ENCODE results near the gene SSBP1.

DNA sequence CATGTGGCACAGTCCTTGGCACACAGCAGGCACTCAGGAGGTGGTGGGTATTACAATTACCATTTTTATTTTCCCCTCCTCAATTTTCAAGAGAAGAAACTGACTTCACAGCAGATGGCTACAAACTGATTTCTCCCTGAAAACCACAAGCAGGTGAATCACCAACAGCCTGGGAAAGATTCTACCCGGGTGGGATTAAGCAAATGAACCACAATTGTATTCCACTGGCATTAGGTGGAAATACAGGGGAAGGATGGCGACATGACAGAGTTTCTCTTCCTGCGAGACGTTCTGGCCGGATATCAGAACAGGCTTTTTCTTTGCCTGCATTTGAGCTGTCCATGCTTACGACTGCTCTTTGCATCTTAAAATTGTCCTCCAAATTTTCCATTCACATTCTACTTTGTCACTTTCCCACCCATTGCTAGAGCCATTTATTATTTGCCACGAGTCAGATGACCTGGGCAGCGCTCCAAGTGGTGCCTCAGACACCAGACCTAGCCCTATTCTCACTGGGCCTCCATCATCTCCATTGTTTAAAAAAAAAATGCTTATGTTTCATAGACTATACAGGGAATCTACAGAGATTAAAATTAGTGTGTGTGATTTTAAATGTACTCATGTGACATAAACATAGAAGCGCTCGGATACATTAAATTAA lies 40.8 kb upstream of the SSBP1 start:
- TF ChIP-seq, protein P1, sequence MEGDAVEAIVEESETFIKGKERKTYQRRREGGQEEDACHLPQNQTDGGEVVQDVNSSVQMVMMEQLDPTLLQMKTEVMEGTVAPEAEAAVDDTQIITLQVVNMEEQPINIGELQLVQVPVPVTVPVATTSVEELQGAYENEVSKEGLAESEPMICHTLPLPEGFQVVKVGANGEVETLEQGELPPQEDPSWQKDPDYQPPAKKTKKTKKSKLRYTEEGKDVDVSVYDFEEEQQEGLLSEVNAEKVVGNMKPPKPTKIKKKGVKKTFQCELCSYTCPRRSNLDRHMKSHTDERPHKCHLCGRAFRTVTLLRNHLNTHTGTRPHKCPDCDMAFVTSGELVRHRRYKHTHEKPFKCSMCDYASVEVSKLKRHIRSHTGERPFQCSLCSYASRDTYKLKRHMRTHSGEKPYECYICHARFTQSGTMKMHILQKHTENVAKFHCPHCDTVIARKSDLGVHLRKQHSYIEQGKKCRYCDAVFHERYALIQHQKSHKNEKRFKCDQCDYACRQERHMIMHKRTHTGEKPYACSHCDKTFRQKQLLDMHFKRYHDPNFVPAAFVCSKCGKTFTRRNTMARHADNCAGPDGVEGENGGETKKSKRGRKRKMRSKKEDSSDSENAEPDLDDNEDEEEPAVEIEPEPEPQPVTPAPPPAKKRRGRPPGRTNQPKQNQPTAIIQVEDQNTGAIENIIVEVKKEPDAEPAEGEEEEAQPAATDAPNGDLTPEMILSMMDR (conservative IDR thresholded peaks at IDR 0.05; ENCODE audit: low read length): no peak
- no peak for TF ChIP-seq EZH2phosphoT487 (IDR thresholded peaks at IDR 0.05; ENCODE audit: borderline replicate concordance, low read depth, low read length)

Data from OCI-LY7 (cell line).